Calu3 (cell line): ENCODE results near the gene IL36G. TPM values are rescaled to one million over a fixed set of nuclear protein-coding genes. Genes with fewer than 3 reads are reported as not detected.
"Not testable (repeated sequence)": the region's sequence is repeated elsewhere in the genome, so short reads cannot be mapped to it uniquely, and the experiment has no call there.

Experiments
- Bru-seq: library from RNA; stranded (reverse); fragments of 400-500 nt; gene quantifications from one replicate; lab custom pipeline; 2021; lab: Mats Ljungman, UMichigan
- BruChase-seq, 2 experiments: library from RNA; stranded (reverse); fragments of 400-500 nt; gene quantifications; one replicate each; lab custom pipeline; 2021; lab: Mats Ljungman, UMichigan
- BruUV-seq: library from RNA; stranded (reverse); fragments of 400-500 nt; replicated peaks from 2 replicates; lab custom pipeline; 2021; lab: Mats Ljungman, UMichigan
- CTCF ChIA-PET: fragments of 300-600 bp; sonication (Branson Sonifier 250); formaldehyde crosslinking; loops from one replicate; lab custom pipeline; 2022; ENCODE audit warnings: antibody characterized with exemption; lab: Charles Lee
- DNase-seq: peaks from one replicate; pipeline ENCODE4 v3.0.0; 2022
- H3K27ac Mint-ChIP-seq: one replicate; pipeline ENCODE4 v1.8.0; 2022; ENCODE audit warnings: mixed read lengths; ENCODE audit not compliant: unreplicated experiment
- H3K27me3 Mint-ChIP-seq: one replicate; pipeline ENCODE4 v1.8.0; 2022; ENCODE audit warnings: mixed read lengths; ENCODE audit not compliant: unreplicated experiment
- H3K36me3 Mint-ChIP-seq: one replicate; pipeline ENCODE4 v1.8.0; 2022; ENCODE audit warnings: mild to moderate bottlenecking, moderate library complexity, mixed read lengths; ENCODE audit not compliant: insufficient read depth, unreplicated experiment
- H3K4me1 Mint-ChIP-seq: one replicate; pipeline ENCODE4 v1.8.0; 2022; ENCODE audit warnings: mild to moderate bottlenecking, low read depth, mixed read lengths; ENCODE audit not compliant: unreplicated experiment
- H3K4me3 Mint-ChIP-seq: one replicate; pipeline ENCODE4 v1.8.0; 2022; ENCODE audit warnings: mild to moderate bottlenecking, low read depth, moderate library complexity, mixed read lengths; ENCODE audit not compliant: unreplicated experiment
- H3K9me3 Mint-ChIP-seq: one replicate; pipeline ENCODE4 v1.8.0; 2022; ENCODE audit warnings: low read depth, mixed read lengths; ENCODE audit not compliant: unreplicated experiment
- intact Hi-C: fragments of 100-400 bp; cut with micrococcal nuclease; formaldehyde crosslinking; loops from one replicate; pipeline ENCODE4 v1.10.0; 2022; ENCODE audit not compliant: unreplicated experiment
- long read RNA-seq: library from polyadenylated mRNA; stranded (forward); transcript quantifications from one replicate; pipeline ENCODE4 v2.0.0, GENCODE V29; 2022
- total RNA-seq: library from RNA; stranded (reverse); gene quantifications from 2 replicates; pipeline ENCODE4 v1.2.3, GENCODE V29; 2022
- TF ChIP-seq, protein P1 (sequence below): fragments of 200-600 bp; IDR thresholded peaks from one replicate; pipeline ENCODE4 v1.8.0; 2022; ENCODE audit warnings: antibody characterized with exemption; ENCODE audit not compliant: unreplicated experiment

Gene IL36G
- total RNA-seq (0.38 TPM in 1 of 2 replicates, not detected in the other), Bru-seq, nascent RNA (percentile 17 among the genes with signal in this experiment), BruChase-seq, experiment 1, labeled RNA remaining after a 6-hour chase (percentile 20 among the genes with signal in this experiment), BruChase-seq, experiment 2, labeled RNA remaining after a 2-hour chase (percentile 19 among the genes with signal in this experiment)
- long read RNA-seq: 0 reads

DNA sequence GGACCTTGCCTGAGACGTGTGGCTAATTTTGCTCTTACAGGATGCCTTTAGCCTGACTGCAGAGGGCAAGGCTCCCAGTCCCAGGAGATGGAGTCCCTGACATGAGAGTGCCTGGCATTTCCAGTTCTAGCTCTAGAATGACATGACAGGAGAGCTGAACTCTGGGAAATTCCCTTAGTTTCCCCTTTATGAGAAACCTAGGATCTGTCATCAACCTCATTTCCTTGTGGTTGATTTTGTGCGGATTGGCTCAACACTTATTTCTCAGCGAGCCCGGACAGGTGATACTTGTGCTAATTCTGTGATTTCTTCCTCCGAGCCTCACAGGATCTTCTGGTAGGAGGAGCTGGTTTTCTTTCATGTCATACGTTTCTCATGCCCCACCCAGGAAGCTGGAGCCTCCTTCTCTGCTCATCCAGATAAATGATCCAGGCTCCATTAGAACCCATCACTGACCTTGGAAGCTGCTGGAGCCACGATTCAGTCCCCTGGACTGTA is at the start of gene IL36G:
Gene IL36G (plus strand): TSS at position 448 of the 498 bp plus-strand sequence. CDS start 633 bp downstream, outside the sequence.
- intact Hi-C loops: no loop called here
- peaks cover 19% of the 10 kb centered on the region for H3K27me3 Mint-ChIP-seq
- TF ChIP-seq, protein P1, sequence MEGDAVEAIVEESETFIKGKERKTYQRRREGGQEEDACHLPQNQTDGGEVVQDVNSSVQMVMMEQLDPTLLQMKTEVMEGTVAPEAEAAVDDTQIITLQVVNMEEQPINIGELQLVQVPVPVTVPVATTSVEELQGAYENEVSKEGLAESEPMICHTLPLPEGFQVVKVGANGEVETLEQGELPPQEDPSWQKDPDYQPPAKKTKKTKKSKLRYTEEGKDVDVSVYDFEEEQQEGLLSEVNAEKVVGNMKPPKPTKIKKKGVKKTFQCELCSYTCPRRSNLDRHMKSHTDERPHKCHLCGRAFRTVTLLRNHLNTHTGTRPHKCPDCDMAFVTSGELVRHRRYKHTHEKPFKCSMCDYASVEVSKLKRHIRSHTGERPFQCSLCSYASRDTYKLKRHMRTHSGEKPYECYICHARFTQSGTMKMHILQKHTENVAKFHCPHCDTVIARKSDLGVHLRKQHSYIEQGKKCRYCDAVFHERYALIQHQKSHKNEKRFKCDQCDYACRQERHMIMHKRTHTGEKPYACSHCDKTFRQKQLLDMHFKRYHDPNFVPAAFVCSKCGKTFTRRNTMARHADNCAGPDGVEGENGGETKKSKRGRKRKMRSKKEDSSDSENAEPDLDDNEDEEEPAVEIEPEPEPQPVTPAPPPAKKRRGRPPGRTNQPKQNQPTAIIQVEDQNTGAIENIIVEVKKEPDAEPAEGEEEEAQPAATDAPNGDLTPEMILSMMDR: no peak
- H3K4me1 Mint-ChIP-seq: no peaks in the 10 kb centered on the region
- CTCF ChIA-PET: interaction anchor here (0.6 kb wide), 1 partner anchor 1027 kb away, joined by 4 read pairs; no protein-coding TSS in a partner anchor
- no peaks in the 10 kb centered on the region for H3K36me3 Mint-ChIP-seq
- H3K27ac Mint-ChIP-seq: no peak within 1 kb of the TSS
- no peak within 1 kb of the TSS for H3K4me3 Mint-ChIP-seq
- H3K9me3 Mint-ChIP-seq: no peaks in the 10 kb centered on the region
- no peak for DNase-seq
- no TSS peak for BruUV-seq

DNA sequence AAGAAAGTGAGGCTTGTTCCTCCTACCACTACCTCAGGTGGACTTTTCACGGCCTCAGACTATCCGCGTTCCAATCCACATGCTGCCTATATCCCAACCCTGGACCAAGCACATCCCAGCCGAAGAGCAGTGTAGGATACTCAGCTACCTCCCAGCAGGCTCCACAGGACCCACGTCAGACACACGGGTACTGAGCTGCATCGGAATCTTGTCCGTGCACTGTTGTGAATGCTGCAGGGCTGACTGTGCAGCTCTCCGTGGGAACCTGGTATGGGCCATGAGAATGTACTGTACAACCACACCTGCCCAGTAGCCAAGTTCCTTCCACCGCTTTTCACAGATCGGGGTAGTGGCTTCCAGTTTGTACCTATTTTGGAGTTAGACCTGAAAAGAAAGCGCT is 44.5 kb upstream of the IL36G start:
- CTCF ChIA-PET: no interaction called here

DNA sequence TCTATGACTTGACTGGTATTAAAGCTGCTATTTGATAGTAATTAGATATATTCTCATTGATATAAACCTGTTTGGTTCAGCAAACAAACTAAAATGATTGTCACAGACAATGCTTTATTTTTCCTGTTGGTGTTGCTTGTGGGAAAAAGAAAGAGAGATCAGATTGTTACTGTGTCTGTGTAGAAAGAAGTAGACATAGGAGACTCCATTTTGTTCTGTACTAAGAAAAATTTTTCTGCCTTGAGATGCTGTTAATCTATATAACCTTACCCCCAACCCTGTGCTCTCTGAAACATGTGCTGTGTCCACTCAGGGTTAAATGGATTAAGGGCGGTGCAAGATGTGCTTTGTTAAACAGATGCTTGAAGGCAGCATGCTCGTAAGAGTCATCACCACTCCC is 43.7 kb upstream of the IL36G start:
- H3K27me3 Mint-ChIP-seq, BruUV-seq, DNase-seq, H3K4me3 Mint-ChIP-seq, CTCF ChIA-PET, intact Hi-C loops, H3K9me3 Mint-ChIP-seq, H3K27ac Mint-ChIP-seq: not testable (repeated sequence)
- Mint-ChIP-seq H3K4me1 (peaks cover 41% of the 10 kb centered on the region), H3K36me3 (peaks cover 20% of the 10 kb centered on the region)

More for the DNA sequence above, 44.5 kb upstream of the IL36G start:
- Mint-ChIP-seq H3K27ac (no peak overlapping the region), H3K9me3 (no peaks in the 10 kb centered on the region), H3K4me3 (no peak overlapping the region), H3K27me3 (no peaks in the 10 kb centered on the region), H3K4me1 (peaks cover 32% of the 10 kb centered on the region), H3K36me3 (peaks cover 12% of the 10 kb centered on the region)
- TF ChIP-seq, protein P1: no peak
- no peak for DNase-seq
- BruUV-seq: no TSS peak
- intact Hi-C loops: no loop called here

DNA sequence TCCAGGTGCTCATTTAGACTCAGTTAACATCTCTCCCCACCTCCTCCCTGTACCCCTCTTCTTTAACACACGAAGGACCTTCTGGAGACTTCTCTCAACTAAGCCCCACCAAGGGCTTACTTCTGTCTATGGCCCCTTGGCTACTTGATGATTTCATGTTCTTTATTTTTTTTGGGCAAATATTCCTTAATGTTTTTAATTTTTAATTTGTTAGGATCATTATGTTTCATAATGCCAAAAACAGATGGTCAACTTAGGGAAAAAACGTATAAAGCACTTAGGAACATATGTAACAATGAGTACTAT is 40.9 kb upstream of the IL36G start:
- Mint-ChIP-seq H3K4me1 (peaks cover 62% of the 10 kb centered on the region), H3K9me3 (no peaks in the 10 kb centered on the region), H3K27ac (peak overlapping the region; percentile 80), H3K27me3 (no peaks in the 10 kb centered on the region), H3K36me3 (peaks cover 23% of the 10 kb centered on the region), H3K4me3 (no peak overlapping the region)
- BruUV-seq: no TSS peak
- no peak for DNase-seq
- CTCF ChIA-PET: interaction anchor here (0.7 to 1.4 kb wide), 3 partner anchors 22 to 211 kb away, joined by 3 to 5 read pairs (median 3); no protein-coding TSS in a partner anchor
- intact Hi-C loops: no loop called here
- TF ChIP-seq, protein P1: no peak

DNA sequence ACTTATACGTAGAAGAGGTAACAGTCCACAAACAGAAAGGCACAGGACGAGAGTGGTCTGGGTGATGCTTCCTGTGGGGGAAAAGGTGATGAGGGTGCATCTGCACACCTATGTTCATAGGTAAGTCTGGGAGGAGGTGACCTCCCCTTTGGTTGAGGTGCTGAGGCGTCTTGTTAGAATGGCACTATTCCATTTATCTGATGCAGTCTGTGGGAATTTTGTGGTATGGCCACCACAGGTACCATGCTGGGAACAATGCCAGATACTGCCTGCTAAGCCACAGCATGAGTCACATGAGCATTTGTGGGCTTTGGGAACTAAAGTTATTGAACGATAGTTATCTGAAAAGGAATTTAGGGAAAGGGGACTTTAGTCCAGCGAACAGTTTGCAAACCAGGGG is 38.9 kb upstream of the IL36G start:
- intact Hi-C loops: no loop called here
- peak overlapping the region; percentile 19 for H3K4me3 Mint-ChIP-seq
- H3K9me3 Mint-ChIP-seq: no peaks in the 10 kb centered on the region
- CTCF ChIA-PET: no interaction called here
- peak; percentile 75 for DNase-seq
- BruUV-seq: no TSS peak
- H3K36me3 Mint-ChIP-seq: peaks cover 23% of the 10 kb centered on the region
- H3K27me3 Mint-ChIP-seq: no peaks in the 10 kb centered on the region
- peaks cover 75% of the 10 kb centered on the region for H3K4me1 Mint-ChIP-seq
- TF ChIP-seq, protein P1: no peak
- H3K27ac Mint-ChIP-seq: peak overlapping the region; percentile 69
